Kasumi-1 (cell line): ENCODE results near the gene ANO8.

Experiments
- DNase-seq, 2 experiments: peaks; one replicate each; lab custom pipeline; 2025; lab: John Stamatoyannopoulos, UW

The ANO8 gene

GRCh38 chr19:17328517-17329365 is 5.9 kb downstream of the ANO8 start:
- DNase-seq = no peak

GRCh38 chr19:17327654-17328516 is 6.8 kb downstream of the ANO8 start:
- no peak for DNase-seq

GRCh38 chr19:17327068-17327653 is 7.5 kb downstream of the ANO8 start:
- DNase-seq = no peak

GRCh38 chr19:17326595-17326966 is 8.1 kb downstream of the ANO8 start:
- no peak for DNase-seq

- no peak for DNase-seq
These were observed 8.6 kb downstream of the ANO8 start for GRCh38 chr19:17325881-17326594.

- no peak for DNase-seq
These were observed 9.5 kb downstream of the ANO8 start for GRCh38 chr19:17325133-17325532.

- DNase-seq = no peak
These were observed 10.1 kb downstream of the ANO8 start for GRCh38 chr19:17324357-17325114.

GRCh38 chr19:17323964-17324332 is 10.7 kb downstream of the ANO8 start:
- no peak for DNase-seq

GRCh38 chr19:17323300-17323963 is 11.2 kb downstream of the ANO8 start:
- no peak for DNase-seq

GRCh38 chr19:17322854-17323253 is 11.8 kb downstream of the ANO8 start:
- DNase-seq = no peak

- no peak for DNase-seq
These were observed 12.8 kb downstream of the ANO8 start for GRCh38 chr19:17321655-17322489.

- no peak for DNase-seq
These were observed 14.2 kb downstream of the ANO8 start for GRCh38 chr19:17320435-17320834.

GRCh38 chr19:17319473-17320238 is 15.0 kb downstream of the ANO8 start:
- no peak for DNase-seq

GRCh38 chr19:17318966-17319365 is 15.7 kb downstream of the ANO8 start:
- DNase-seq = no peak

- DNase-seq = no peak
These were observed 20.6 kb downstream of the ANO8 start for GRCh38 chr19:17314007-17314593.

GRCh38 chr19:17312189-17313113 is 22.2 kb downstream of the ANO8 start:
- no peak for DNase-seq

- no peak for DNase-seq
These were observed 23.0 kb downstream of the ANO8 start for GRCh38 chr19:17311455-17312188.
